Adrenal gland (tissue), 5 donors: ENCODE data around the gene PLCB1.

Experiments used
- CTCF ChIP-seq, 6 experiments: fragments of 450-650 bp in 4 of 6; fragments of 200-600 bp in 2 of 6; sonication (generic) in 1 of 6; IDR thresholded peaks; 1 replicate in 5 of 6; 2 replicates in 1 of 6; pipeline versions ENCODE4 v1.5.1 to v1.8.0; 2016 to 2021; ENCODE audit warnings: antibody characterized with exemption in 6 of 6, mild to moderate bottlenecking in 2 of 6, moderate library complexity in 1 of 6
- POLR2A ChIP-seq, 2 donors: fragments of 450-650 bp; IDR thresholded peaks; one replicate each; pipeline ENCODE4 v1.6.1; 2017; ENCODE audit warnings: antibody characterized with exemption in 2 of 2, mild to moderate bottlenecking in 2 of 2, moderate library complexity in 1 of 2
- donor health status: DM: no; HTN: no; CAD: no.

DNA sequence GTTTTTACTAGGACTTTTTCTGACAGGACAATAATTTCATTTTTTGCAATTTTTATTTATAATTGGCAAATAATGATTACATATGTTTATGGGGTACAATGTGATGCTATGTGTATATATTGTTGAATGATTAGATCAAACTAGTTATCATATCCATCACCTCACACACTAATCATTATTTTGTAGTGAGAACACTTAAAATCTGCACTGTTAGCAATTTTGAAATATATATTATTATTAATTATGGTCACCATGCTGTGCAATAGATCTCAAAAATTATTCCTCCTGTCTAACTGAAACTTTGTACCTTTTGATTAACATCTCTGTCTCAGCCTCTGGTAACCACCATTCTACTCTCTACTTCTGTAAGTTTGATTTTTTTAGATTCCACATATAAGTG, 378.7 kb downstream of the PLCB1 start:
- TF ChIP-seq CTCF (IDR thresholded peaks at IDR 0.05) (no peak), POLR2A (IDR thresholded peaks at IDR 0.05) (no peak)
